HG02970 (cell line): ENCODE data around the gene IRF2.
"Not testable (repeated sequence)": the region's sequence is repeated elsewhere in the genome, so short reads cannot be mapped to it uniquely, and the experiment has no call there.

ENCODE experiments used
- ATAC-seq: cut with Tn5 transposase; IDR thresholded peaks from one replicate; pipeline ENCODE4 v1.9.1; 2021; ENCODE audit warnings: mild to moderate bottlenecking, moderate library complexity, moderate number of reproducible peaks; ENCODE audit not compliant: unreplicated experiment, low FRiP score

IRF2 gene

GRCh38 chr4:184395971-184396391 is 78.4 kb downstream of the IRF2 start:
- no peak for ATAC-seq

GRCh38 chr4:184395451-184395917 is 78.9 kb downstream of the IRF2 start:
- no peak for ATAC-seq

GRCh38 chr4:184392748-184393559 is 81.4 kb downstream of the IRF2 start:
- ATAC-seq: no peak

GRCh38 chr4:184392316-184392715 is 82.0 kb downstream of the IRF2 start:
- ATAC-seq: no peak

- no peak for ATAC-seq
Measured at GRCh38 chr4:184389978-184390900, 84.1 kb downstream of the IRF2 start.

GRCh38 chr4:184388106-184388505 is 86.2 kb downstream of the IRF2 start:
- no peak for ATAC-seq

- no peak for ATAC-seq
Measured at GRCh38 chr4:184387351-184387750, 87.0 kb downstream of the IRF2 start.

GRCh38 chr4:184386271-184386781 is 88.0 kb downstream of the IRF2 start:
- ATAC-seq: no peak

- no peak for ATAC-seq
Measured at GRCh38 chr4:184385705-184386141, 88.6 kb downstream of the IRF2 start.

GRCh38 chr4:184384810-184385557 is 89.4 kb downstream of the IRF2 start:
- peak; percentile 19 for ATAC-seq

- peak; percentile 60 for ATAC-seq
Measured at GRCh38 chr4:184384056-184384809, 90.1 kb downstream of the IRF2 start.

- ATAC-seq: no peak
Measured at GRCh38 chr4:184383497-184384055, 90.8 kb downstream of the IRF2 start.

GRCh38 chr4:184382189-184382846 is 92.0 kb downstream of the IRF2 start:
- ATAC-seq: no peak

GRCh38 chr4:184380707-184381106 is 93.6 kb downstream of the IRF2 start:
- ATAC-seq: no peak

- ATAC-seq: not testable (repeated sequence)
Measured at GRCh38 chr4:184380214-184380613, 94.1 kb downstream of the IRF2 start.

GRCh38 chr4:184376923-184377322 is 97.4 kb downstream of the IRF2 start:
- ATAC-seq: no peak

GRCh38 chr4:184376126-184376838 is 98.1 kb downstream of the IRF2 start:
- no peak for ATAC-seq

- ATAC-seq: not testable (repeated sequence)
Measured at GRCh38 chr4:184375623-184376022, 98.7 kb downstream of the IRF2 start.
